GM12891 (cell line): Measurements from ENCODE around the gene CLDN3.

ENCODE experiments used
- PAX5 ChIP-seq: IDR thresholded peaks from 2 replicates; pipeline ENCODE4 v1.6.1; 2011; ENCODE audit warnings: low read length, moderate library complexity, mild to moderate bottlenecking; ENCODE audit not compliant: insufficient read depth, severe bottlenecking
- POLR2A ChIP-seq: IDR thresholded peaks from 2 replicates; pipeline ENCODE4 v1.6.1; 2011; ENCODE audit warnings: low read depth, low read length, control low read depth
- POLR2AphosphoS5 ChIP-seq: IDR thresholded peaks from 2 replicates; pipeline ENCODE4 v1.6.1; 2011; ENCODE audit warnings: low read depth, low read length, control low read depth
- SPI1 ChIP-seq: IDR thresholded peaks from 2 replicates; pipeline ENCODE4 v1.6.1; 2011; ENCODE audit warnings: low read depth, low read length, control low read depth
- TAF1 ChIP-seq: IDR thresholded peaks from 2 replicates; pipeline ENCODE4 v1.6.1; 2011; ENCODE audit warnings: low read depth, low read length, control low read depth

DNA sequence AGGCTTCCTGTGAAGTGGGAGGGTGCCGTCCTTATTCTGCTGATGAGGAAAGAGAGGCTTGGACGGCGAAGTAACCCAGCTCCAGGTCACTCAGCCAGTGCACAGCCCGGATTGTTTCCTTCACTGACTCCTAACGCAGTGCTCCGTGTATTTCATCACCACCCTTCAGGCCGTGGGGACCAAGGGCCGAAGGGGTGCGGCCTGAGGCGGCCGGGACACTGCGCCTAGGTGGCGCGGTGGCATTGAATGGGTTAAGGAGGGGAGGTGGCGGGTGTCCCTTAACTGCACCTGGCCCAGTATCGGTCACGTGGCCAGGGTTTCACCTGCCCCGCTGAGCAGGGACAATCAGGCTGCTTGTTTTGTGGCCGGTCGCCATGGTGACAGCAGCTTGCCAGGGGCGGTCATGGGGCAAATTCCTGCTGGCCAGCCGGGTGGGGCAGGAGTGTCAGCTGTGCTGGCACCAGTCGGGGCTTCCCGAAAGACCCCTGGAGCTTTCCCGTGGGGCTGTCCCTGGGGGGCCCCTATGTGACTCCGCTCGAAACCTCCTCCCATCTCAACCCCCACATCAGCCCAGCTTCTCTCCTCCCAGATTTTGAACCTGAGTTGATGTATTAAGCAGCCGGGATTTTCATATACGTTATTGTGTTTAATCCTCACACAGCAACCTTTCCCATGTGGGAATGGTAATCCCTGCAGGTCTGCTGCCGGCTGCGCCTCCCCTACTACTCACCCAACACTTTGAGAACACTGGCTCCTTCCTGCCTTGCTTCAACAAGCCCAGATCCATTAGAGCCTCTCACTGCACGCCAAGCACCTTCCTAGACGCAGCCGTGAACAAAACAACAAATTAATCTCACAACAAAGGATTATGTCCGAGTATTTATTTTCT lies 27.1 kb downstream of the CLDN3 start:
- no peak for TF ChIP-seq TAF1
- no peak for TF ChIP-seq POLR2A
- no peak for TF ChIP-seq POLR2AphosphoS5
- no peak for TF ChIP-seq SPI1
- no peak for TF ChIP-seq PAX5
